GM19324 (cell line): ENCODE measurements around the gene GON4L.
"Not testable (repeated sequence)": the region's sequence is repeated elsewhere in the genome, so short reads cannot be mapped to it uniquely, and the experiment has no call there.

Experiments used
- ATAC-seq: cut with Tn5 transposase; IDR thresholded peaks from one replicate; pipeline ENCODE4 v1.9.1; 2021; ENCODE audit warnings: mild to moderate bottlenecking, moderate library complexity; ENCODE audit not compliant: unreplicated experiment, low FRiP score

Gene GON4L

DNA sequence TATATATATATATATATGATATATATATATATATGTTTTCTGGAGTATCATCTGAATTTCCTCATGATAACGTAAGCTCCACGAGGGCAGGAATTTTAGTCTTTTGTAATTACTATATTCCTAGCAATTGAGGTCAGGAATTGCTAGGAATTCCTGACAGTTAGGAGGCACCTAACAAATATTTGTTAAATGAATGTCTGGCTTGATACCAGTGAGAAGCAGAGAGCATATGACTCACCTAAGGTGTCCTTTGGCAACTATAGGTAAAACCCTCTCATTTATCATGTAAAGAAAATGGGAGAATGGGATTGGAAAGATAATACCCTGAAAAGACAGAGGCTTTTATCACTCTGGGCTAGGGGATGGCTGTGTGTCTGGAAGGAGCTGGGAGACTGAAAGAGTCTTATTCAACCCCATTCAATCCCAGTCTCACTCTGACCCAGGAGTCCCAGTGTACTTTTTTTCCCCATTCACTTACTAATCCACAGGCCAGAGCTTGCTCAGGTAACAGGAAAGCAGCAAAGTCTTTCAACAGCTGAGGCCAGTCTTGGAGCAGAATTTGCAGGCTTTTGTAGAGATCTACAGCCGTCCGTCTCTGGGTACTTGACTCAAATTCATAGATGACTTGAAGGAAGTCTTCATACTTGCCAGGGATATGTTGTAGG lies 96.9 kb downstream of the GON4L start:
- no peak for ATAC-seq

DNA sequence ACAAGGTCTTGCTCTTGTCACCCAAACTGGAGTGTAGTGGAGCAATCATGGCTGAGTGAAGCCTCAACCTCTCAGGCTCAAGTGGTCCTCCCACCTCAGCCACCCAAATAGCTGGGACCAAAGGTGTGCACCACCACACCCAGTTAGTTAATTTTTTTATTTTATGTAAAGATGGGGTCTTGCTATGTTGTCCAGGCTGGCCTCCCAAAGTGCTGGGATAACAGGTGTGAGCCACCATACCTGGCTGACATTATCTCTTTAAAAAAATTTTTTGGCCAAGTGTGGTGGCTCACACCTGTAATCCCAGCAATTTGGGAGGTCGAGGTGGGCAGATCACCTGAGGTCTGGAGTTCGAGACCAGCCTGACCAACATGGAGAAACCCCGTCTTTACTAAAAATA lies 98.0 kb downstream of the GON4L start:
- not testable (repeated sequence) for ATAC-seq

- ATAC-seq = not testable (repeated sequence)
Observed at GRCh38 chr1:155748141-155748540, 108.9 kb downstream of the GON4L start.

- not testable (repeated sequence) for ATAC-seq
Observed at GRCh38 chr1:155747586-155747985, 109.4 kb downstream of the GON4L start.

DNA sequence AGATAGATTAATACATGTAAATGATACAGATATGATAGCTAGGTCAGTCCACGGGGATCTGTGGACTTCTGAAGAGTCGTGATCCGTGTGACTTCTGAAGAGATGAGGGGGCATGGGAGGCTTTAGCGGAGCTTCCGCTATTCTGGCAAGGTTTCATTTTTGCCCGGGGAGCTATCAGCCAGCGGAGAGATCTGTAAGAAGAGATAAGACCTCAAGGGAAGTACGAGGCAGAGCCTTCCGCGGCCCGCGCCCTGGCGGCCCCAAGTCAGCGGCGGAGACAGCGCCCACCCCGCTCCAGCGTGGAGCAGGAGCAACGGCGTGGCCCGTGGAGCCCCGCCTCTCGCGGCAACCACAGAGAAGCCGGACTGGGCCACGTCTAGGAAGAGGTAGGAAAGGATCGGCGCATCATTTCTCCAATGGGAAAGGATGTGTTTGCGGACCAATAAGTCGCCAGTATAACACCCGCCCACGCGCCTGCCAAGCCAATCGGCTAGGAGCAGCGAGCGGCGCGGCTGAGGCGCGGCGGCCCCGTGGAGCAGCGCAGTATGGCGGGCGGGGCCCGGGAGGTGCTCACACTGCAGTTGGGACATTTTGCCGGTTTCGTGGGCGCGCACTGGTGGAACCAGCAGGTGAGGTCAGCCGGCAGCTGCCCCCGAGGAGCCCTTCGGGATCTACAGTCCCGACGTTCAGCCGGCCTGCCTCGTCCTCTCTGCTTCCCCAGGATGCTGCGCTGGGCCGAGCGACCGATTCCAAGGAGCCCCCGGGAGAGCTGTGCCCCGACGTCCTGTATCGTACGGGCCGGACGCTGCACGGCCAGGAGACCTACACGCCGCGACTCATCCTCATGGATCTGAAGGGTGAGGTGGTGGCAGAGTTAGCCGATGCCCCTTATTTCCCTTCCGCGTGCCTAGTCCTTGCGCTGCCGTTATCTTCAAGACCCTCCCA lies 111.5 kb downstream of the GON4L start:
- ATAC-seq = peak; percentile 86

- no peak for ATAC-seq
Observed at GRCh38 chr1:155744711-155745283, 112.2 kb downstream of the GON4L start.

DNA sequence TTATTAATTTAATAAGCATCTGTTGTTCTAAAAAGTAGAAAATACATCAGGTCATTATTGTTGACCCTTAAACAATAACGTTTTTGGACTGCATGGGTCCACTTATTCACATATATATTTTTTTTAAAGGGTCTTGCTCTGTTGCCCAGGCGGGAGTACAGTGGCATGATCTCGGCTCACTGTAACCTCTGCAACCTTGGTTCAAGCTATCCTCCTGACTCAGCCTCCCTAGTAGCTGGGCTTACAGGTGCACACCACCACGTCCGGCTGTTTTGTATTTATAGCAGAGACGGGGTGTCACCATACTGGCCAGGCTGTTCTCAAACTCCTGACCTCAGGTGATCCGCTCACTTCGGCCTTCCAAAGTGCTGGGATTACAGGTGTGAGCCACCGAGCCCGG lies 115.1 kb downstream of the GON4L start:
- ATAC-seq = no peak

GRCh38 chr1:155740995-155741394 lies 116.0 kb downstream of the GON4L start:
- ATAC-seq = no peak

- ATAC-seq = no peak
Observed at GRCh38 chr1:155729031-155729898, 127.7 kb downstream of the GON4L start.

DNA sequence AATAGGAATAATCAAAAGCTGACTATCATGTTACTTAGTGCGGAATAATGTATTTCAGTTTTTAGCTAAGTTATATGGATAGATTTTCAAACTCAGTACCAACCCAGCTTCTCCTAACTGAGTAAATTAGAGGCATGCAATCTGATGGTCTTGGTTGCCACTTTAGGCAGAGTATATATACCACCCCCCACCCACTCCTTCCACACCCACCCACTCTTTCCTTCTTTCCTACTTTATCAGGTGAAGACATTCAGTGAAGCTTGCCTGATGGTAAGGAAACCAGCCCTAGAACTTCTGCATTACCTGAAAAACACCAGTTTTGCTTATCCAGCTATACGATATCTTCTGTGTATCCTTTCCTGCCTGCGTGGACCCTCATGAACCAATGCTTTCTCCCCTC lies 131.9 kb downstream of the GON4L start:
- ATAC-seq = no peak

DNA sequence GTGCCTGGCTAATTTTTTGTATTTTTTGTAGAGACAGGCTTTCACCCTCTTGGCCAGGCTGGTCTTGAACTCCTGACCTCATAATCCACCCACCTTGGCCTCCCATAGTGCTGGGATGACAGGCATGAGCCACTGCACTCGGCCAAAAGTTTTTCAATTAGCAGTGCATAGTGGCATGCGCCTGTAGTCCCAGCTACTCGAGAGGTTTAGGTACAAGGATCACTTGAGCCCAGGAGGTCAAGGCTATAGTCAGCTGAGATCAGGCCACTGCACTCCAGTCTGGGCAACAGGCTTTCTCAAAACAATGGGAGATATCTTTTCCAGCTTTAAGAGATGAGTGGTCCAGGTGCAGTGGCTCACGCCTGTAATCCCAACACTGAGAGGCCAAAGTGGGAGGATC lies 137.3 kb downstream of the GON4L start:
- ATAC-seq = no peak

GRCh38 chr1:155718524-155719115 lies 138.4 kb downstream of the GON4L start:
- not testable (repeated sequence) for ATAC-seq

DNA sequence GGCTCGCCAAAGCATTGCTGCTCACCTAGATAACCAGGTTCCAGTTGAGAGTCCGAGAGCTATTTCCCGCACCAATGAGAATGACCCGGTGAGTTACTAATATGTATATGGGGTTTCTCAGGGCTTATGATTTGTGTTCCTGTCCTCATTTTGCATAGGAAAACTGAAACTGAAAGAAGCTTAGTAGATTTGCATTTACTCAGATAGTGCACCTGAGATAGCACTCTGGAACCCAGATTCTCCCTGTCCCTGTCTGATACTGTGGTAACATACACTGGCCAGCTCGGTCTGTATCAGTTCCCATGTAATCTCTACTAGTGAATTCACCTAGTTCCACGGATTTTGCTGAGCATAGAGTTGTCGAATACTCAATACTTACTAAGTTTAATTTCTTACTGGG lies 140.0 kb downstream of the GON4L start:
- ATAC-seq = no peak

GRCh38 chr1:155715777-155716176 lies 141.2 kb downstream of the GON4L start:
- ATAC-seq = no peak

DNA sequence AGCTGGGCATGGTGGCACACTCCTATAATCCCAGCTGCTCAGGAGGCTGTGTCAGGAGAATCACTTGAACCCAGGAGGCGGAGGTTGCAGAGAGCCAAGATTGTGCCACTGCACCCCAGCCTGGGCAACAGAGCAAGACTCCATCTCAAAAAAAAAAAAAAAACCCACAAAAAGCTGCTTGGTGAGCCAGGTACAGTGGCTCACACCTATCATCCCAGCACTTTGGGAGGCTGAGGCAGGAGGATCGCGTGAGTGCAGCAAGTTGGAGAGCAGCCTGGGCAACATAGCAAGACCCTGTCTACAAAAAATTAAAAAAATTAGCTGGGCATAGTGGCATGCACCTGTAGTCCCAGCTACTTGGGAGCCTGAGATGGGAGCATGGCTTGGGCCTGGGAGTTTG lies 142.0 kb downstream of the GON4L start:
- not testable (repeated sequence) for ATAC-seq

- ATAC-seq = no peak
Observed at GRCh38 chr1:155713075-155713474, 143.9 kb downstream of the GON4L start.

DNA sequence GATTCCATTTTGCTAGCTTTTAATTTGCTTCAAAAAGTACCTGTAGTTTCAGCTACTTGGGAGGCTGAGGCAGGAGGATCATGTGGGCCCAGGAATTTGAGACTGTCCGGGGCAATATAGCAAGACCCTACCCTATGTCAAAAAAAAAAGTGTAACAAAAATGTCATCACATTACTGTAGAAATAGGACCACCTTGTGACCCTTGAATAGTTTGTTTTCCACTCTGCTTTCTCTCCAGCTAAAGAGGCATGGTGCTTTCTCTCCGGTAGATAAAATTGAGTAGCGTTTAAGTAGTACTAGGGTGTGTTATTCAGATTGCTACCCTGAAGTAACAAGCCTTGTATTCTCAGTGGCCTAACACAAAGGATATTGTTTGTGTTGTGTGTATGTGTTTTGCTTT lies 144.4 kb downstream of the GON4L start:
- not testable (repeated sequence) for ATAC-seq

- not testable (repeated sequence) for ATAC-seq
Observed at GRCh38 chr1:155711457-155711856, 145.6 kb downstream of the GON4L start.

GRCh38 chr1:155709391-155709790 lies 147.6 kb downstream of the GON4L start:
- no peak for ATAC-seq

GRCh38 chr1:155706139-155706538 lies 150.9 kb downstream of the GON4L start:
- no peak for ATAC-seq
